ENCODE results near the gene MYCBP2. TPM values are rescaled to one million over a fixed set of nuclear protein-coding genes. Genes with fewer than 3 reads are reported as not detected.

Gene MYCBP2
- total RNA-seq, 2 donors from 2014 or later: 108 to 135 TPM

- H3K4me1 Mint-ChIP-seq (ENCODE audit: low read depth in 2 of 2): peaks cover 2 to 3% of the 10 kb centered on the region in 2 donors
- DNase-seq (ENCODE audit: low spot score) (no peak), ATAC-seq (no peak)
- no peak overlapping the region for H3K27ac Mint-ChIP-seq
- peaks cover 33% of the 10 kb centered on the region for H3K36me3 Mint-ChIP-seq
- no peak overlapping the region for H3K4me3 Mint-ChIP-seq
- no peaks in the 10 kb centered on the region for H3K27me3 Mint-ChIP-seq
- no peaks in the 10 kb centered on the region for H3K9me3 Mint-ChIP-seq
Measured at GRCh38 chr13:77139306-77139705, 187.6 kb downstream of the MYCBP2 start.

- H3K27me3 Mint-ChIP-seq: no peaks in the 10 kb centered on the region
- no peak for ATAC-seq
- no peak overlapping the region for H3K27ac Mint-ChIP-seq
- peaks cover under 1 to 2% of the 10 kb centered on the region in 2 donors for H3K4me1 Mint-ChIP-seq (ENCODE audit: low read depth in 2 of 2)
- H3K36me3 Mint-ChIP-seq: peaks cover 33% of the 10 kb centered on the region
- DNase-seq (ENCODE audit: low spot score): no peak
- H3K9me3 Mint-ChIP-seq: no peaks in the 10 kb centered on the region
- no peak overlapping the region for H3K4me3 Mint-ChIP-seq
Measured at GRCh38 chr13:77138813-77139212, 188.1 kb downstream of the MYCBP2 start.

GRCh38 chr13:77136902-77137420 is 189.9 kb downstream of the MYCBP2 start:
- Mint-ChIP-seq H3K4me1 (ENCODE audit: low read depth in 2 of 2) (no peaks in the 10 kb centered on the region), H3K36me3 (peaks cover 38% of the 10 kb centered on the region), H3K27me3 (no peaks in the 10 kb centered on the region), H3K27ac (no peak overlapping the region), H3K9me3 (no peaks in the 10 kb centered on the region), H3K4me3 (no peak overlapping the region)
- no peak for ATAC-seq
- DNase-seq (ENCODE audit: low spot score): no peak

- no peak for ATAC-seq
- no peaks in the 10 kb centered on the region for H3K27me3 Mint-ChIP-seq
- no peak overlapping the region for H3K4me3 Mint-ChIP-seq
- no peak overlapping the region for H3K27ac Mint-ChIP-seq
- H3K9me3 Mint-ChIP-seq: no peaks in the 10 kb centered on the region
- DNase-seq (ENCODE audit: low spot score): no peak
- H3K36me3 Mint-ChIP-seq: peaks cover 10% of the 10 kb centered on the region
- no peaks in the 10 kb centered on the region for H3K4me1 Mint-ChIP-seq (ENCODE audit: low read depth in 2 of 2)
Measured at GRCh38 chr13:77124423-77124822, 202.5 kb downstream of the MYCBP2 start.

- ATAC-seq: no peak
Measured at GRCh38 chr13:77118134-77118533, 208.8 kb downstream of the MYCBP2 start.

GRCh38 chr13:77114271-77114670 is 212.6 kb downstream of the MYCBP2 start:
- ATAC-seq (no peak), DNase-seq (ENCODE audit: low spot score) (no peak)
- Mint-ChIP-seq H3K36me3 (peaks cover 35% of the 10 kb centered on the region), H3K9me3 (peaks cover 12% of the 10 kb centered on the region), H3K27me3 (no peaks in the 10 kb centered on the region), H3K27ac (no peak overlapping the region), H3K4me3 (no peak overlapping the region), H3K4me1 (ENCODE audit: low read depth in 2 of 2) (no peaks in the 10 kb centered on the region)

More at GRCh38 chr13:77118134-77118533, 208.8 kb downstream of the MYCBP2 start:
- Mint-ChIP-seq H3K27ac (no peak overlapping the region), H3K36me3 (peaks cover 18% of the 10 kb centered on the region), H3K4me1 (ENCODE audit: low read depth in 2 of 2) (no peaks in the 10 kb centered on the region), H3K4me3 (no peak overlapping the region), H3K27me3 (no peaks in the 10 kb centered on the region), H3K9me3 (no peaks in the 10 kb centered on the region)
- DNase-seq (ENCODE audit: low spot score): no peak

- H3K27ac Mint-ChIP-seq: no peak overlapping the region
- peaks cover 12% of the 10 kb centered on the region for H3K9me3 Mint-ChIP-seq
- H3K36me3 Mint-ChIP-seq: peaks cover 35% of the 10 kb centered on the region
- no peak overlapping the region for H3K4me3 Mint-ChIP-seq
- ATAC-seq: no peak
- no peak for DNase-seq (ENCODE audit: low spot score)
- no peaks in the 10 kb centered on the region for H3K4me1 Mint-ChIP-seq (ENCODE audit: low read depth in 2 of 2)
- H3K27me3 Mint-ChIP-seq: no peaks in the 10 kb centered on the region
Measured at GRCh38 chr13:77113496-77113895, 213.4 kb downstream of the MYCBP2 start.

- Mint-ChIP-seq H3K36me3 (no peaks in the 10 kb centered on the region), H3K4me1 (ENCODE audit: low read depth in 2 of 2) (no peaks in the 10 kb centered on the region), H3K27ac (no peak overlapping the region), H3K4me3 (no peak overlapping the region), H3K9me3 (no peaks in the 10 kb centered on the region), H3K27me3 (no peaks in the 10 kb centered on the region)
- ATAC-seq: no peak
- DNase-seq (ENCODE audit: low spot score): no peak
Measured at GRCh38 chr13:77105051-77105450, 221.8 kb downstream of the MYCBP2 start.

GRCh38 chr13:77099415-77099814 is 227.5 kb downstream of the MYCBP2 start:
- Mint-ChIP-seq H3K27ac (no peak overlapping the region), H3K9me3 (no peaks in the 10 kb centered on the region), H3K27me3 (no peaks in the 10 kb centered on the region), H3K4me1 (ENCODE audit: low read depth in 2 of 2) (no peaks in the 10 kb centered on the region), H3K36me3 (peaks cover 17% of the 10 kb centered on the region), H3K4me3 (no peak overlapping the region)
- DNase-seq (ENCODE audit: low spot score): no peak
- no peak for ATAC-seq

- ATAC-seq: no peak
- H3K27ac Mint-ChIP-seq: no peak overlapping the region
- H3K9me3 Mint-ChIP-seq: no peaks in the 10 kb centered on the region
- no peaks in the 10 kb centered on the region for H3K27me3 Mint-ChIP-seq
- H3K4me3 Mint-ChIP-seq: no peak overlapping the region
- H3K36me3 Mint-ChIP-seq: peaks cover 30% of the 10 kb centered on the region
- DNase-seq (ENCODE audit: low spot score): no peak
- no peaks in the 10 kb centered on the region for H3K4me1 Mint-ChIP-seq (ENCODE audit: low read depth in 2 of 2)
Measured at GRCh38 chr13:77095288-77095687, 231.6 kb downstream of the MYCBP2 start.

GRCh38 chr13:77094773-77095172 is 232.1 kb downstream of the MYCBP2 start:
- no peak overlapping the region for H3K4me3 Mint-ChIP-seq
- no peaks in the 10 kb centered on the region for H3K9me3 Mint-ChIP-seq
- no peak overlapping the region for H3K27ac Mint-ChIP-seq
- no peaks in the 10 kb centered on the region for H3K4me1 Mint-ChIP-seq (ENCODE audit: low read depth in 2 of 2)
- ATAC-seq (no peak), DNase-seq (ENCODE audit: low spot score) (no peak)
- no peaks in the 10 kb centered on the region for H3K27me3 Mint-ChIP-seq
- peaks cover 30% of the 10 kb centered on the region for H3K36me3 Mint-ChIP-seq

- Mint-ChIP-seq H3K27me3 (no peaks in the 10 kb centered on the region), H3K4me1 (ENCODE audit: low read depth in 2 of 2) (no peaks in the 10 kb centered on the region), H3K36me3 (peaks cover 30% of the 10 kb centered on the region), H3K27ac (no peak overlapping the region), H3K4me3 (no peak overlapping the region), H3K9me3 (no peaks in the 10 kb centered on the region)
- ATAC-seq (no peak), DNase-seq (ENCODE audit: low spot score) (no peak)
Measured at GRCh38 chr13:77093735-77094134, 233.2 kb downstream of the MYCBP2 start.

GRCh38 chr13:77084755-77085154 is 242.1 kb downstream of the MYCBP2 start:
- Mint-ChIP-seq H3K27ac (no peak overlapping the region), H3K36me3 (peaks cover 35% of the 10 kb centered on the region)
- DNase-seq (ENCODE audit: low spot score): no peak

GRCh38 chr13:77079902-77080413 is 246.9 kb downstream of the MYCBP2 start:
- Mint-ChIP-seq H3K27ac (no peak overlapping the region), H3K4me1 (ENCODE audit: low read depth in 2 of 2) (no peaks in the 10 kb centered on the region), H3K9me3 (no peaks in the 10 kb centered on the region), H3K4me3 (no peak overlapping the region), H3K27me3 (no peaks in the 10 kb centered on the region), H3K36me3 (peaks cover 47% of the 10 kb centered on the region)
- DNase-seq (ENCODE audit: low spot score) (no peak), ATAC-seq (no peak)

More at GRCh38 chr13:77084755-77085154, 242.1 kb downstream of the MYCBP2 start:
- Mint-ChIP-seq H3K4me3 (no peak overlapping the region), H3K27me3 (no peaks in the 10 kb centered on the region), H3K4me1 (ENCODE audit: low read depth in 2 of 2) (no peaks in the 10 kb centered on the region), H3K9me3 (no peaks in the 10 kb centered on the region)
- no peak for ATAC-seq

- Mint-ChIP-seq H3K27ac (no peak overlapping the region), H3K4me1 (ENCODE audit: low read depth in 2 of 2) (no peaks in the 10 kb centered on the region), H3K27me3 (no peaks in the 10 kb centered on the region), H3K4me3 (no peak overlapping the region), H3K9me3 (no peaks in the 10 kb centered on the region), H3K36me3 (peaks cover 22% of the 10 kb centered on the region)
- no peak for DNase-seq (ENCODE audit: low spot score)
- ATAC-seq: no peak
Measured at GRCh38 chr13:77067519-77067918, 259.4 kb downstream of the MYCBP2 start.

Measured in natural killer cell treated with Interleukin-12 subunit alpha and Interleukin-12 subunit beta and Interleukin-15 and Interleukin-18, amount 100 ng/mL, for 72 hours (primary cell).